H9 (cell line): ENCODE results near the gene RNF212. TPM values are rescaled to one million over a fixed set of nuclear protein-coding genes. Genes with fewer than 3 reads are reported as not detected.

ENCODE experiments used
- DNase-seq: peaks from one replicate; pipeline ENCODE4 v3.0.0-alpha.2; 2017
- H2AFZ ChIP-seq: one replicate; pipeline ENCODE4 v1.6.1; 2013; ENCODE audit warnings: mild to moderate bottlenecking, low read length, control low read depth, moderate library complexity
- H2AK5ac ChIP-seq: 2 replicates; pipeline ENCODE4 v1.6.1; 2013; ENCODE audit warnings: low read length, control low read depth, mixed read lengths; ENCODE audit not compliant: insufficient read length
- H2BK120ac ChIP-seq: one replicate; pipeline ENCODE4 v1.6.1; 2013; ENCODE audit warnings: low read depth, mild to moderate bottlenecking, low read length, control low read depth, inconsistent platforms; ENCODE audit not compliant: poor library complexity, severe bottlenecking
- H2BK12ac ChIP-seq: 2 replicates; pipeline ENCODE4 v1.6.1; 2013; ENCODE audit warnings: low read length, control low read depth, mixed read lengths, low read depth; ENCODE audit not compliant: insufficient read length
- H2BK15ac ChIP-seq: 2 replicates; pipeline ENCODE4 v1.6.1; 2013; ENCODE audit warnings: low read depth, low read length, control low read depth
- H2BK20ac ChIP-seq: one replicate; pipeline ENCODE4 v1.6.1; 2013; ENCODE audit warnings: low read depth, mild to moderate bottlenecking, low read length, control low read depth, inconsistent platforms; ENCODE audit not compliant: poor library complexity, severe bottlenecking
- H2BK5ac ChIP-seq: 2 replicates; pipeline ENCODE4 v1.6.1; 2013; ENCODE audit warnings: low read length, control low read depth, mixed read lengths; ENCODE audit not compliant: insufficient read length
- H3K14ac ChIP-seq: 2 replicates; pipeline ENCODE4 v1.6.1; 2013; ENCODE audit warnings: low read length, control low read depth; ENCODE audit not compliant: insufficient read depth
- H3K18ac ChIP-seq: 2 replicates; pipeline ENCODE4 v1.6.1; 2013; ENCODE audit warnings: low read depth, mild to moderate bottlenecking, mixed read lengths, low read length, control low read depth; ENCODE audit not compliant: insufficient read length
- H3K23ac ChIP-seq: 2 replicates; pipeline ENCODE4 v1.6.1; 2013; ENCODE audit warnings: low read length, control low read depth, mixed read lengths, low read depth; ENCODE audit not compliant: insufficient read length
- H3K23me2 ChIP-seq: 2 replicates; pipeline ENCODE4 v1.6.1; 2013; ENCODE audit warnings: low read depth, mild to moderate bottlenecking, mixed read lengths, low read length, control low read depth; ENCODE audit not compliant: insufficient read length, poor library complexity, severe bottlenecking
- H3K27ac ChIP-seq: 2 replicates; pipeline ENCODE4 v1.5.1; 2013; ENCODE audit warnings: low read length, control low read depth, mixed read lengths, low read depth; ENCODE audit not compliant: insufficient read length
- H3K27me3 ChIP-seq: 2 replicates; pipeline ENCODE4 v1.6.1; 2013; ENCODE audit warnings: low read length, control low read depth, inconsistent platforms; ENCODE audit not compliant: insufficient read depth
- H3K4ac ChIP-seq: 2 replicates; pipeline ENCODE4 v1.6.1; 2013; ENCODE audit warnings: low read depth, mild to moderate bottlenecking, control low read depth, inconsistent platforms, low read length, moderate library complexity
- H3K4me1 ChIP-seq: 2 replicates; pipeline ENCODE4 v1.6.1; 2013; ENCODE audit warnings: low read length, control low read depth, inconsistent platforms; ENCODE audit not compliant: insufficient read depth
- H3K4me2 ChIP-seq: 2 replicates; pipeline ENCODE4 v1.6.1; 2013; ENCODE audit warnings: low read length, control low read depth, mixed read lengths; ENCODE audit not compliant: insufficient read length, insufficient read depth
- H3K56ac ChIP-seq: 2 replicates; pipeline ENCODE4 v1.6.1; 2013; ENCODE audit warnings: low read depth, mild to moderate bottlenecking, mixed read lengths, low read length, control low read depth; ENCODE audit not compliant: insufficient read length
- H3K79me1 ChIP-seq: 2 replicates; pipeline ENCODE4 v1.6.1; 2013; ENCODE audit warnings: low read depth, mild to moderate bottlenecking, moderate library complexity, low read length, control low read depth, inconsistent platforms; ENCODE audit not compliant: insufficient read depth, poor library complexity, severe bottlenecking
- H3K79me2 ChIP-seq: 2 replicates; pipeline ENCODE4 v1.6.1; 2013; ENCODE audit warnings: low read length, control low read depth, inconsistent platforms; ENCODE audit not compliant: insufficient read depth
- H3K9ac ChIP-seq: 2 replicates; pipeline ENCODE4 v1.6.1; 2013; ENCODE audit warnings: low read length, control low read depth, mixed read lengths; ENCODE audit not compliant: insufficient read length; ENCODE audit errors: extremely low read depth
- H3K9me3 ChIP-seq: one replicate; pipeline ENCODE4 v1.6.1; 2013; ENCODE audit warnings: low read depth, low read length, inconsistent platforms; ENCODE audit not compliant: control insufficient read depth
- H3T11ph ChIP-seq: one replicate; pipeline ENCODE4 v1.6.1; 2013; ENCODE audit warnings: mild to moderate bottlenecking, low read length, control low read depth, inconsistent platforms
- H4K20me1 ChIP-seq: one replicate; pipeline ENCODE4 v1.6.1; 2013; ENCODE audit not compliant: control insufficient read depth, insufficient read length, insufficient read depth
- H4K5ac ChIP-seq: 2 replicates; pipeline ENCODE4 v1.6.1; 2013; ENCODE audit warnings: low read depth, mild to moderate bottlenecking, mixed read lengths, low read length, control low read depth; ENCODE audit not compliant: insufficient read length
- H4K8ac ChIP-seq: replicated peaks from 2 replicates; pipeline ENCODE4 v1.6.1; 2013; ENCODE audit warnings: low read length, control low read depth, mixed read lengths, low read depth; ENCODE audit not compliant: insufficient read length
- H4K91ac ChIP-seq: 2 replicates; pipeline ENCODE4 v1.6.1; 2013; ENCODE audit warnings: low read depth, mild to moderate bottlenecking, moderate library complexity, mixed read lengths, low read length, control low read depth; ENCODE audit not compliant: insufficient read length
- H3K27ac Mint-ChIP-seq, 3 experiments: 2 replicates in 2 of 3; 3 replicates in 1 of 3; pipeline ENCODE4 v1.8.0; 2020 to 2021; ENCODE audit warnings: mixed read lengths in 3 of 3, mild to moderate bottlenecking in 1 of 3, moderate library complexity in 1 of 3
- H3K27me3 Mint-ChIP-seq: 2 replicates; pipeline ENCODE4 v1.8.0; 2021; ENCODE audit warnings: low read depth, mild to moderate bottlenecking, moderate library complexity, mixed read lengths
- H3K36me3 Mint-ChIP-seq, 3 experiments: 2 replicates in 2 of 3; 3 replicates in 1 of 3; pipeline ENCODE4 v1.8.0; 2020 to 2021; ENCODE audit warnings: low read depth in 3 of 3, mixed read lengths in 3 of 3; ENCODE audit not compliant: insufficient read depth in 1 of 3
- H3K4me1 Mint-ChIP-seq, 2 experiments: 2 replicates each; pipeline ENCODE4 v1.8.0; 2020; ENCODE audit warnings: mixed read lengths in 2 of 2
- H3K4me3 Mint-ChIP-seq, 2 experiments: 2 replicates in 1 of 2; 3 replicates in 1 of 2; pipeline ENCODE4 v1.8.0; 2020 to 2021; ENCODE audit warnings: mild to moderate bottlenecking in 2 of 2, mixed read lengths in 2 of 2, moderate library complexity in 1 of 2
- H3K9me3 Mint-ChIP-seq, 2 experiments: 2 replicates in 1 of 2; 3 replicates in 1 of 2; pipeline ENCODE4 v1.8.0; 2020; ENCODE audit warnings: mild to moderate bottlenecking in 2 of 2, mixed read lengths in 2 of 2, moderate library complexity in 1 of 2
- CTCF ChIP-seq: fragments of 200-600 bp; sonication (generic); conservative IDR thresholded peaks from 3 replicates; pipeline ENCODE4 v1.8.0; 2021; ENCODE audit warnings: antibody characterized with exemption, mild to moderate bottlenecking
- WGBS: extraction: QIAGEN DNeasy Blood & Tissue Kit; methylation state at CpG from one replicate; pipeline ENCODE4 v1.1.7; 2013; ENCODE audit warnings: missing lambda C conversion rate, low lambda C conversion rate, mixed read lengths; ENCODE audit not compliant: insufficient read length; ENCODE audit errors: extremely low coverage; 5-methylcytosine and 5-hydroxymethylcytosine counted together
- total RNA-seq: library from RNA; stranded (reverse); gene quantifications from 2 replicates; pipeline ENCODE4 v1.2.1, GENCODE V29; 2021

Gene RNF212
- total RNA-seq, 1 experiment from 2014 or later = 3.0 TPM

- Histone ChIP-seq H3K79me1 (no peaks in the 10 kb centered on the region), H2BK5ac (no peak overlapping the region), H3K4me1 (no peaks in the 10 kb centered on the region), H2AK5ac (no peak overlapping the region), H3T11ph (no peak overlapping the region), H3K14ac (no peak overlapping the region; the same call in 1 of the 2 replicates), H4K8ac (no peak overlapping the region), H3K4me2 (no peak overlapping the region), H3K23me2 (no peaks in the 10 kb centered on the region), H2BK15ac (no peak overlapping the region), H3K27me3 (no peaks in the 10 kb centered on the region), H3K27ac (no peak overlapping the region), H3K56ac (no peak overlapping the region), H2AFZ (no peak overlapping the region), H3K4ac (no peak overlapping the region), H3K9ac (no peak overlapping the region), H2BK12ac (no peak overlapping the region), H4K5ac (no peak overlapping the region), H2BK120ac (no peak overlapping the region), H3K23ac (no peak overlapping the region), H2BK20ac (no peak overlapping the region), H4K20me1 (no peaks in the 10 kb centered on the region), H3K9me3 (no peaks in the 10 kb centered on the region), H3K79me2 (no peaks in the 10 kb centered on the region), H3K18ac (no peak overlapping the region), H4K91ac (no peak overlapping the region)
- no CpG with 5 or more reads among the region's 9 CpGs for WGBS
- peak; percentile 11 for DNase-seq
- TF ChIP-seq CTCF = no peak
- H3K27me3 Mint-ChIP-seq = peaks cover 60% of the 10 kb centered on the region
- no peaks in the 10 kb centered on the region for H3K36me3 Mint-ChIP-seq
- peaks cover under 1 to 7% of the 10 kb centered on the region in 2 experiments; a peak in 2 of 4 replicates for H3K4me1 Mint-ChIP-seq
- H3K9me3 Mint-ChIP-seq = no peaks in the 10 kb centered on the region
- no peak overlapping the region for H3K4me3 Mint-ChIP-seq
- H3K27ac Mint-ChIP-seq = no peak overlapping the region
Observed at GRCh38 chr4:1060621-1061020, 52.7 kb downstream of the RNF212 start.
